GM18519 (cell line): ENCODE data around the gene NUDT5.
"Not testable (repeated sequence)": the region's sequence is repeated elsewhere in the genome, so short reads cannot be mapped to it uniquely, and the experiment has no call there.

Experiments used
- ATAC-seq: cut with Tn5 transposase; IDR thresholded peaks from one replicate; pipeline ENCODE4 v1.9.1; 2021; ENCODE audit warnings: mild to moderate bottlenecking, moderate library complexity; ENCODE audit not compliant: unreplicated experiment, low FRiP score

Gene NUDT5

DNA sequence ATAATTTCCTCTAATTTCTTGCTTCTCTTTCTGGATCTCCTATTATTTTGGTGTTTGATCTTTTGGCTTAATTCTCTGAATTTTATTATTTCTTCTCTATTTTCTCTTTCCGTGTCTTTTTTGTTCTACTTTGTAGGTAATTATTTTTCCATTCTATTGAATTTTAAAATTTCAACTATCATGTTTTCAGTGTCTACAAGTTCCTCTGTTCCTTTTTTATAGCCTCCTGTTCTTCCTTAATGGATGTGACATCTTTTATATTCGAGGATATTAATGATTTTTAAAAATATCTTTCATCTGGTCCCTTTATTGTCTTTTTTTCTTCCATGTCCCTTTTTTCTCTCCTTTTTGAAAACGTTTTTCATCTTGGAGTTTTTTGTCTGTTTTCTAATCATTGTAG lies 11.4 kb upstream of the NUDT5 start:
- ATAC-seq: no peak

DNA sequence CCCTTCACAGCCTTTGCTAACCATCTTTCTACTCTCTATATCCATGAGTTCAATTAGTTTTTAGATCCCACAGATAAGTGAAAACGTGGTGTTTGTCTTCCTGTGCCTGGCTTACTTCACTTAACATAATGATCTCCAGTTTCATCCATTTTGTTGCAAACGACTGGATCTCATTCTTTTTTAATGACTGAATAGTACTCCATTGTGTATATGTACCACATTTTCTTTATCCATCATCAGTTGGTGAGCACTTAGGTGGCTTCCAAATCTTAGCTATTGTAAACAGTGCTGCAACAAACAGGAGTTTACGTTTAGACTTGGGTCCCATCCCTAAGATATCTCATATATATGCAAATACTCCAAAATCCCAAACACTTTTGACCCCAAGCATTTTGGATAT lies 9.4 kb upstream of the NUDT5 start:
- no peak for ATAC-seq

- no peak for ATAC-seq
These were observed 6.5 kb upstream of the NUDT5 start for GRCh38 chr10:12202226-12202625.

- no peak for ATAC-seq
These were observed 5.9 kb upstream of the NUDT5 start for GRCh38 chr10:12201543-12201942.

GRCh38 chr10:12200850-12201249 lies 5.2 kb upstream of the NUDT5 start:
- no peak for ATAC-seq

- no peak for ATAC-seq
These were observed 2.5 kb upstream of the NUDT5 start for GRCh38 chr10:12198156-12198555.

DNA sequence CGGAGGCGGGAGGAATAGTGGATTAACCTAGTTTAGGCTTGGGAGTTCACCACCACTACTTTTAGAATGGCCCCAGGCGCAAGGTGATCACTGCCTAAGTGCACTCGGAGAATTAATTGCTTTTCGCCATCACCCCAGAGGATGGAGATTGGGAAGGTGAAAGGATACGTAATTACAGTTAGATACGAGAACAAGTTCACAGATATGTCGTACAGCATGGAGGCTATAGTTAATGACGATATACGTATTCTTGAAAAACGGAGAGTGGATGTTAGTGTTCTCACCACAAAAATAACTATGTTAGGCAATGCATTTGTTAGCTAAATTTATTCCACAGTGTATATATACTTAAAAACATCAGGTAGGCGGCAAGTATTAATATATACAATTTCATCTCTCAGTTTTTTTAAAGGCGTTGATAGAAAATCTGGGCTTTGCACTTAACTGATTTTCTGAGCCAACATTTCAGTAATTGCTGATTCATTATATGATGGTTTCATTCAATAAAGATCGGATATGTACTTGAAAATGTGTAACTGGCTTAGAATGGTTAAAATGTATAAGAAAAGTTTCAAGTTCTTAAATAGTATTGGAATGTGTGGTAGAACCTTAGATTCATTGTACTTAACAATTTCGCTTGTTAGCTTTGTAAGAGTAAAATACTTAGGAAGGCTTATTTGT lies 980 bp upstream of the NUDT5 start:
- ATAC-seq: no peak

DNA sequence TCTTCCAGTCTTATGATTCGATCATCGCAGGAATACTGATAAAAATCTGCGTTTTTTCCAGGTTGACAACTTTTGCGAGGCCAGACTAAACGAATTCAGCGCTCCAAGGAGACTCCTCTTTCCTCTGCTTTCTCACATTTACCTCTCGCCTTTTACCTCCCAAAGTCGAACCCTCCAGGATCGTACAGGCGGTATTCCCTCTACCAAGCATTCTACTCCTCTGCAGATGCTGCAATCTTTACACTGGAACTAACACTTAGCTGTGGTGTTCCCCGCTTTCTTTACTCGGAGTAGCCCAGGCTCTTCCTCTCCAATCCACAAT lies 449 bp downstream of the NUDT5 start:
- ATAC-seq: no peak

DNA sequence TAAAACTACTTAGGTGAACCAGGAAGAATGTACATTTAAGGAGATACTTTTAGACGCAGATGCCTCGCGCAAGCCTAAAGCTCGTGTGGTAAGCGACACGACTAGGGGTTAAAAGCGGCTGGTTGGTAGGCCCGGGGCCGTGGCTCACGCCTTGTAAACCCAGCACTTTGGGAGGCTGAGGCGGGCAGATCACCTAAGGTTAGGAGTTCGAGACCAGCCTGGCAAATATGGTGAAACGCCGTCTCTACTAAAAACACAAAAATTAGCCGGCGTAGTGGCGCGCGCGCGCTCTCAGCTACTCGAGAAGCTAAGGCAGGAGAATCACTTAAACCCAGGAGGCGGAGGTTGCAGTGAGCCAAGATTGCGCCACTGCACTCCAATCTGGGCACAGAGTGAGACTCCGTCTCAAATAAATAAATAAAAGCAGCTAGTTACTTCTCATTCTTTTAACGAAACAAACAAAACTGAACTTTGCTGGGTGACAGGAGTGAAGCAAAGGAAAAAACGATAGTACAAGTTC lies 879 bp downstream of the NUDT5 start:
- no peak for ATAC-seq

GRCh38 chr10:12193193-12193592 lies 2.5 kb downstream of the NUDT5 start:
- no peak for ATAC-seq

DNA sequence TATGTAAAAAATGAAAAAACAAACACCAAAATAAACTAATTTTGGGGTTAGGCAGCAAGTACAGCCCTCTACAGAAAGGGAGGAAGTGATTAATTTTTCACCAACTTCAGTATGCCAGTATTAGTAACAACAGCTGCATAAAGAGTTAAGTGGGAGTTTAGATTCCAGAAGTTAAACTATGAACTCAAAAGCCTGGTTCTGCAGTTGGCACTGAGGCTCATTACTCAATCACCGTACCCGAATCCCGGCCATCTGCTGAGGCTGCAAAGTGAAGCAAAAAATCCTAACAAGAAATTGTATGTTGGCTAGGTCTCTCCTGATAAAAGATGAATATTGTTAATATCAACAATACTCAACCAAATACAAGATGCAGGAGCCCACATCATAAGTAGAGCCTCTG lies 4.0 kb downstream of the NUDT5 start:
- no peak for ATAC-seq

DNA sequence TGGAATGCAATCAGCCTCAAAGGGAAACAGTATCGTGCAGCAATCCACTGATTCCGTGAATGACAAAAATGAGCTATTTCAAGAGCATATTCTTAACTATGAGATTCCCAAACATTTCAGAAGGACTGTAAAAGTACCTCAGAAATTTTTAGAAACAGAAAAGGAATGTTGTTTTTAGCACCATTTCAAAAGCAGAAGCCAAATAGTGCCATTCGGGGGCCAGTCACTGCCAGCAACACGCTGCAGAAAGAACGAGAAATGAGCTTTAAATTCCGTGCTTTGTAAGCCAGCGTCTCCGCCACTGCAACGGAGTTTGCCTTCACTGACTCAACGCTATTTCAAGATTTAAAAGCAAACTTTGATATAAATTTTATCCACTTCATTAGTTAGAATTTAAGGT lies 6.3 kb downstream of the NUDT5 start:
- ATAC-seq: no peak

- no peak for ATAC-seq
These were observed 7.0 kb downstream of the NUDT5 start for GRCh38 chr10:12188656-12189055.

GRCh38 chr10:12187321-12187905 lies 8.3 kb downstream of the NUDT5 start:
- ATAC-seq: no peak

- no peak for ATAC-seq
These were observed 9.4 kb downstream of the NUDT5 start for GRCh38 chr10:12186323-12186722.

- ATAC-seq: no peak
These were observed 11.5 kb downstream of the NUDT5 start for GRCh38 chr10:12184165-12184564.

- ATAC-seq: peak; percentile 86
These were observed 14.5 kb downstream of the NUDT5 start for GRCh38 chr10:12181065-12181775.

DNA sequence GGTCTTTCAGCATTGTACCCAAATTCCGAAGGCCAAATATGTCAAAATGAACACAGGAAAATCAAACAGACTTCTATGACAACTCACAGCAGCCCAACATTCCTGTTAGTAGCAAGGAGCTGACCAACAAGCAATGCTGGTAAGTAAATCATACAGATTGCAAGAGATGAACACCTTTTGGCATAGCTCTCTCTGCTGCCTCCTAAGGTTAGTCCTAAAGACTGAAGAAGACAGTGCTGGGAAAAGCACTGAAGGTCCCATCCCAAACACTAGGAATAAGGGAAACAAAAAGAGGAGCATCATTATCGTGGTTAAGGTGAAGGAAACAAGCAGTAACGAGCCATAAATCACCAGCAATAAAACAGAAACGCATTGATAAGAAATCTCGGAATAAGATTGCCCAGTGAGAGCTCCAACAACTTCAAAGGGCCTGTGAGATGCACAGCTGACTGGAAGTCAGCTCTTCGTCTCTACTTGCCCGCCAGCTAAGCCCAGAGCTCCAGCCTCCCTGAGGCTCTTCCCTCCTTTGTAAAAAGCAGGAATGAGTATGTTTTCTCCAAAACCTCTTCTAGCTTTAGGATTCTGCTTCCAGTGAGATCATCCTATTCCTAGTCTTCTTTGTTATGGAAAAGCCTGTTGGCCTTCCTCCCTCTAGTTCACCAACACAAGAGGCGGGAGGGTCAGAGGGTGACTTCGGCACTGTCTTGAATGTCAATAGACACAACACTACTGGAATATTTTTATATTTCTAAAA lies 15.3 kb downstream of the NUDT5 start:
- no peak for ATAC-seq

GRCh38 chr10:12179606-12180170 lies 16.0 kb downstream of the NUDT5 start:
- ATAC-seq: no peak

DNA sequence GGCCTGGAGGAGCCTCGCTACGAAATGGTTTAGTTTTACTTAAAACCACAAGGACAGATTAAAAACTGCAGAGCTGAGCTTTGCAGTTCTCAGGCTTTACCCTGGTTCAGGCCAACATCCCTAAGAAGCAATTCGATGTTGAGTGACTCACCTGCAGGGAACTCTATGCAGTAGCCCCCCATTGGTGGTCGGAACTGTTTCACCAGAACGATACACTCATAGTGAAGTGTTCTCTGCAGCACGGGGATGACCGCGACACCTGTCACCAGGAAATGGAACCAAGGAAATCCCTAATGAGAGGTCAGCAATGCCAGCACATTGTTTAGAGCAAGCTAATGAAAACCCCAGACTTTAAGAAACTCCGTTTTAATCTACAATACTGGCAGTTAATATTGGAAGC lies 18.0 kb downstream of the NUDT5 start:
- ATAC-seq: no peak

- ATAC-seq: not testable (repeated sequence)
These were observed 24.2 kb downstream of the NUDT5 start for GRCh38 chr10:12171512-12171911.
